GM23338 (cell line): ENCODE measurements around the gene KAT2B. TPM values are rescaled to one million over a fixed set of nuclear protein-coding genes. Genes with fewer than 3 reads are reported as not detected.

Experiments used
- ATAC-seq: fragments of 200-7000 bp; cut with Tn5 transposase; 3 replicates; pipeline ENCODE4 v1.9.1; 2020
- DNase-seq: peaks from one replicate; pipeline ENCODE4 v3.0.0-alpha.2; 2015; ENCODE audit warnings: low spot score
- H2AFZ ChIP-seq: fragments of 200-600 bp; sonication (generic); 2 replicates; pipeline ENCODE4 v1.8.0; 2016; ENCODE audit warnings: antibody characterized with exemption, mild to moderate bottlenecking, moderate library complexity
- H3F3A ChIP-seq: fragments of 200-600 bp; sonication (generic); replicated peaks from 2 replicates; pipeline ENCODE4 v1.8.0; 2017; ENCODE audit warnings: antibody characterized with exemption, mixed run types, low read depth
- H3K27ac ChIP-seq: fragments of 200-600 bp; sonication (generic); 2 replicates; pipeline ENCODE4 v1.6.1; 2016; ENCODE audit warnings: low read depth
- H3K27me3 ChIP-seq: fragments of 200-600 bp; sonication (generic); 2 replicates; pipeline ENCODE4 v1.8.0; 2016; ENCODE audit warnings: mild to moderate bottlenecking, mixed run types, moderate library complexity; ENCODE audit not compliant: insufficient read depth
- H3K36me3 ChIP-seq: fragments of 200-600 bp; sonication (generic); 2 replicates; pipeline ENCODE4 v1.8.0; 2016; ENCODE audit warnings: mild to moderate bottlenecking; ENCODE audit not compliant: insufficient read depth
- H3K4me1 ChIP-seq: fragments of 200-600 bp; sonication (generic); 2 replicates; pipeline ENCODE4 v1.8.0; 2016; ENCODE audit warnings: mild to moderate bottlenecking, moderate library complexity; ENCODE audit not compliant: insufficient read depth
- H3K4me2 ChIP-seq: fragments of 200-600 bp; sonication (generic); 2 replicates; pipeline ENCODE4 v1.7.1; 2017; ENCODE audit warnings: mixed run types
- H3K4me3 ChIP-seq: fragments of 200-600 bp; sonication (generic); 2 replicates; pipeline ENCODE4 v1.6.1; 2016; ENCODE audit warnings: mixed run types
- H3K79me2 ChIP-seq: fragments of 200-600 bp; sonication (generic); replicated peaks from 2 replicates; pipeline ENCODE4 v1.8.0; 2017; ENCODE audit warnings: mild to moderate bottlenecking; ENCODE audit not compliant: insufficient read depth
- H3K9me2 ChIP-seq: fragments of 200-600 bp; sonication (generic); 2 replicates; pipeline ENCODE4 v1.8.0; 2017; ENCODE audit not compliant: insufficient read depth
- H4K20me1 ChIP-seq: fragments of 200-600 bp; sonication (generic); replicated peaks from 2 replicates; pipeline ENCODE4 v1.8.0; 2017; ENCODE audit warnings: mild to moderate bottlenecking; ENCODE audit not compliant: insufficient read depth
- H3K27ac Mint-ChIP-seq: 2 replicates; pipeline ENCODE4 v1.8.0; 2020; ENCODE audit warnings: inconsistent platforms, mild to moderate bottlenecking, moderate library complexity, mixed read lengths
- H3K27me3 Mint-ChIP-seq: 3 replicates; pipeline ENCODE4 v1.8.0; 2022; ENCODE audit warnings: low read depth, mild to moderate bottlenecking, moderate library complexity, mixed read lengths, inconsistent platforms; ENCODE audit not compliant: insufficient read depth, poor library complexity
- H3K36me3 Mint-ChIP-seq: 3 replicates; pipeline ENCODE4 v1.8.0; 2021; ENCODE audit warnings: low read depth, mild to moderate bottlenecking, inconsistent platforms, moderate library complexity, mixed read lengths
- H3K4me1 Mint-ChIP-seq: 3 replicates; pipeline ENCODE4 v1.8.0; 2020; ENCODE audit warnings: mild to moderate bottlenecking, inconsistent platforms, mixed read lengths
- H3K4me3 Mint-ChIP-seq: 3 replicates; pipeline ENCODE4 v1.8.0; 2021; ENCODE audit warnings: moderate library complexity, mild to moderate bottlenecking, inconsistent platforms, mixed read lengths
- H3K9me3 Mint-ChIP-seq: 3 replicates; pipeline ENCODE4 v1.8.0; 2020; ENCODE audit warnings: moderate library complexity, mild to moderate bottlenecking, inconsistent platforms, mixed read lengths
- CREB1 ChIP-seq: fragments of 250-450 bp; sonication (Bioruptor Pico); IDR thresholded peaks from 2 replicates; pipeline ENCODE4 v1.5.0; 2020; ENCODE audit warnings: low read depth, mild to moderate bottlenecking, moderate library complexity
- ETS1 ChIP-seq: IDR thresholded peaks from 2 replicates; pipeline ENCODE4 v1.6.1; 2016; ENCODE audit warnings: antibody characterized with exemption
- EZH2phosphoT487 ChIP-seq: fragments of 200-600 bp; sonication (generic); IDR thresholded peaks from one replicate; pipeline ENCODE4 v1.8.1; 2018; ENCODE audit warnings: antibody characterized with exemption; ENCODE audit not compliant: unreplicated experiment
- NANOG ChIP-seq: IDR thresholded peaks from 2 replicates; pipeline ENCODE4 v1.6.1; 2016; ENCODE audit warnings: antibody characterized with exemption, borderline replicate concordance
- POLR2AphosphoS5 ChIP-seq: IDR thresholded peaks from 2 replicates; pipeline ENCODE4 v1.6.1; 2016; ENCODE audit warnings: antibody characterized with exemption, low read depth
- ZNF114 ChIP-seq: fragments of 250-450 bp; sonication (Bioruptor Pico); IDR thresholded peaks from 2 replicates; pipeline ENCODE4 v1.5.0; 2020; ENCODE audit warnings: mild to moderate bottlenecking, moderate library complexity
- ZNF331 ChIP-seq: fragments of 250-450 bp; sonication (Bioruptor Pico); IDR thresholded peaks from 2 replicates; pipeline ENCODE4 v1.5.0; 2020; ENCODE audit warnings: low read depth, mild to moderate bottlenecking, moderate library complexity
- ZNF462 ChIP-seq: fragments of 250-450 bp; sonication (Bioruptor Pico); IDR thresholded peaks from 2 replicates; pipeline ENCODE4 v1.5.0; 2020; ENCODE audit warnings: mild to moderate bottlenecking, moderate library complexity
- polyA plus RNA-seq: library from polyadenylated mRNA; unstranded; fragments of >200 nt; fragmentation: Nextera tagmentation; extraction: Ambion mirVana; gene quantifications from 2 replicates; pipeline ENCODE4 v1.2.1, GENCODE V29; 2016
- total RNA-seq: library from RNA; depleted of rRNA; stranded (reverse); fragments of >200 nt; shearing (Covaris generic); gene quantifications from 2 replicates; pipeline ENCODE4 v1.2.3, GENCODE V29; 2014
- TF ChIP-seq, protein P1 (sequence below), 2 experiments: fragments of 200-600 bp in 1 of 2; sonication (generic) in 1 of 2; conservative IDR thresholded peaks; 2 replicates each; pipeline versions ENCODE4 v1.5.1 to v1.6.1; 2016 to 2017; ENCODE audit warnings: antibody characterized with exemption in 2 of 2, low read depth in 2 of 2, mild to moderate bottlenecking in 2 of 2, moderate library complexity in 1 of 2

KAT2B gene
- total and polyA plus RNA-seq, 2 experiments from 2014 or later, result 1.3 to 4.4 TPM

GRCh38 chr3:20075197-20075596, 35.0 kb downstream of the KAT2B start:
- Mint-ChIP-seq H3K4me3 (no peak overlapping the region), H3K9me3 (no peaks in the 10 kb centered on the region), H3K36me3 (no peaks in the 10 kb centered on the region), H3K27ac (no peak overlapping the region), H3K4me1 (peaks cover 34% of the 10 kb centered on the region), H3K27me3 (peaks cover 2% of the 10 kb centered on the region)
- DNase-seq (no peak), ATAC-seq (no peak)
- no peak overlapping the region for H2AFZ ChIP-seq
- H3K4me2 ChIP-seq, result no peak overlapping the region
- peaks cover 26% of the 10 kb centered on the region for H3K4me1 ChIP-seq
- TF ChIP-seq ZNF114 (CRISPR knock-in tag) (no peak), ZNF462 (CRISPR knock-in tag) (no peak), ETS1 (no peak)
- H3F3A ChIP-seq, result no peaks in the 10 kb centered on the region
- no peaks in the 10 kb centered on the region for H3K9me2 ChIP-seq
- no peaks in the 10 kb centered on the region for H4K20me1 ChIP-seq
- H3K79me2 ChIP-seq, result no peaks in the 10 kb centered on the region
- no peak overlapping the region for H3K27ac ChIP-seq
- H3K27me3 ChIP-seq, result 0 out of 2 replicates have a peak, but pooled peaks cover 3% of the 10 kb centered on the region
- H3K4me3 ChIP-seq, result no peak overlapping the region
- H3K36me3 ChIP-seq, result no peaks in the 10 kb centered on the region

- H3K4me2 ChIP-seq, result no peak overlapping the region
- H4K20me1 ChIP-seq, result no peaks in the 10 kb centered on the region
- no peak for DNase-seq
- Mint-ChIP-seq H3K27ac (no peak overlapping the region), H3K36me3 (no peaks in the 10 kb centered on the region), H3K27me3 (peaks cover 2% of the 10 kb centered on the region), H3K4me3 (no peak overlapping the region), H3K9me3 (no peaks in the 10 kb centered on the region), H3K4me1 (peaks cover 34% of the 10 kb centered on the region)
- H3K9me2 ChIP-seq, result no peaks in the 10 kb centered on the region
- no peaks in the 10 kb centered on the region for H3K27me3 ChIP-seq
- no peak overlapping the region for H3K27ac ChIP-seq
- H3K36me3 ChIP-seq, result no peaks in the 10 kb centered on the region
- H3K79me2 ChIP-seq, result no peaks in the 10 kb centered on the region
- no peak overlapping the region for H3K4me3 ChIP-seq
- no peak overlapping the region for H2AFZ ChIP-seq
- no peak for ATAC-seq
- H3K4me1 ChIP-seq, result peaks cover 31% of the 10 kb centered on the region
- no peaks in the 10 kb centered on the region for H3F3A ChIP-seq
- TF ChIP-seq POLR2AphosphoS5 (no peak), CREB1 (CRISPR knock-in tag) (no peak), EZH2phosphoT487 (no peak), ZNF331 (CRISPR knock-in tag) (no peak), ETS1 (no peak), NANOG (no peak)
- TF ChIP-seq, protein P1, sequence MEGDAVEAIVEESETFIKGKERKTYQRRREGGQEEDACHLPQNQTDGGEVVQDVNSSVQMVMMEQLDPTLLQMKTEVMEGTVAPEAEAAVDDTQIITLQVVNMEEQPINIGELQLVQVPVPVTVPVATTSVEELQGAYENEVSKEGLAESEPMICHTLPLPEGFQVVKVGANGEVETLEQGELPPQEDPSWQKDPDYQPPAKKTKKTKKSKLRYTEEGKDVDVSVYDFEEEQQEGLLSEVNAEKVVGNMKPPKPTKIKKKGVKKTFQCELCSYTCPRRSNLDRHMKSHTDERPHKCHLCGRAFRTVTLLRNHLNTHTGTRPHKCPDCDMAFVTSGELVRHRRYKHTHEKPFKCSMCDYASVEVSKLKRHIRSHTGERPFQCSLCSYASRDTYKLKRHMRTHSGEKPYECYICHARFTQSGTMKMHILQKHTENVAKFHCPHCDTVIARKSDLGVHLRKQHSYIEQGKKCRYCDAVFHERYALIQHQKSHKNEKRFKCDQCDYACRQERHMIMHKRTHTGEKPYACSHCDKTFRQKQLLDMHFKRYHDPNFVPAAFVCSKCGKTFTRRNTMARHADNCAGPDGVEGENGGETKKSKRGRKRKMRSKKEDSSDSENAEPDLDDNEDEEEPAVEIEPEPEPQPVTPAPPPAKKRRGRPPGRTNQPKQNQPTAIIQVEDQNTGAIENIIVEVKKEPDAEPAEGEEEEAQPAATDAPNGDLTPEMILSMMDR (conservative IDR thresholded peaks at IDR 0.05; ENCODE audit: low read depth in 2 of 2), result no peak
Observed at GRCh38 chr3:20076296-20076997, 36.2 kb downstream of the KAT2B start.
